Osteoblast (primary cell): Measurements from ENCODE around the gene PIM1. TPM values are rescaled to one million over a fixed set of nuclear protein-coding genes. Genes with fewer than 3 reads are reported as not detected.

Source experiments
- DNase-seq: peaks from one replicate; pipeline ENCODE4 v3.0.0; 2011; ENCODE audit warnings: low spot score, mixed read lengths; ENCODE audit not compliant: insufficient read length; ENCODE audit errors: missing footprints
- H2AFZ ChIP-seq: 2 replicates; pipeline ENCODE4 v1.6.0; 2011; ENCODE audit warnings: mild to moderate bottlenecking, low read length
- H3K27ac ChIP-seq: 2 replicates; pipeline ENCODE4 v1.5.1; 2011; ENCODE audit warnings: mild to moderate bottlenecking, low read depth, low read length, moderate library complexity
- H3K27me3 ChIP-seq: 2 replicates; pipeline ENCODE4 v1.6.0; 2012; ENCODE audit warnings: mild to moderate bottlenecking, control low read depth, inconsistent platforms, low read length, moderate library complexity; ENCODE audit not compliant: insufficient read depth
- H3K36me3 ChIP-seq: 2 replicates; pipeline ENCODE4 v1.5.1; 2011; ENCODE audit warnings: mild to moderate bottlenecking, low read length, control low read depth, moderate library complexity; ENCODE audit not compliant: insufficient read depth
- H3K4me1 ChIP-seq: 2 replicates; pipeline ENCODE4 v1.5.1; 2011; ENCODE audit warnings: mild to moderate bottlenecking, low read length, control low read depth, moderate library complexity; ENCODE audit not compliant: insufficient read depth
- H3K4me2 ChIP-seq: 2 replicates; pipeline ENCODE4 v1.6.0; 2011; ENCODE audit warnings: mild to moderate bottlenecking, low read length; ENCODE audit not compliant: insufficient read depth
- H3K4me3 ChIP-seq: fragments of 200-600 bp; sonication (generic); 3 replicates; pipeline ENCODE4 v1.5.1; 2012; ENCODE audit warnings: mild to moderate bottlenecking, low read length, inconsistent platforms; ENCODE audit not compliant: insufficient read depth
- H3K79me2 ChIP-seq: 2 replicates; pipeline ENCODE4 v1.6.0; 2012; ENCODE audit warnings: mild to moderate bottlenecking, low read length, control low read depth, inconsistent platforms; ENCODE audit not compliant: insufficient read depth
- H3K9me3 ChIP-seq: 2 replicates; pipeline ENCODE4 v1.5.1; 2011; ENCODE audit warnings: low read depth, low read length, control low read depth
- H4K20me1 ChIP-seq: 2 replicates; pipeline ENCODE4 v1.6.0; 2012; ENCODE audit warnings: mild to moderate bottlenecking, low read length, control low read depth; ENCODE audit not compliant: insufficient read depth
- total RNA-seq: library from RNA; depleted of rRNA; stranded (reverse); fragments of >200 nt; gene quantifications from 2 replicates; pipeline ENCODE4 v1.2.3, GENCODE V29; 2012
- TF ChIP-seq, protein P1 (sequence below): IDR thresholded peaks from 2 replicates; pipeline ENCODE4 v1.5.1; 2011; ENCODE audit warnings: mild to moderate bottlenecking, low read depth, low read length, moderate library complexity; ENCODE audit errors: extremely low read depth

The PIM1 gene
- total RNA-seq, 1 donor: 14.8 TPM

- no peaks in the 10 kb centered on the region for H4K20me1 ChIP-seq
- TF ChIP-seq, protein P1, sequence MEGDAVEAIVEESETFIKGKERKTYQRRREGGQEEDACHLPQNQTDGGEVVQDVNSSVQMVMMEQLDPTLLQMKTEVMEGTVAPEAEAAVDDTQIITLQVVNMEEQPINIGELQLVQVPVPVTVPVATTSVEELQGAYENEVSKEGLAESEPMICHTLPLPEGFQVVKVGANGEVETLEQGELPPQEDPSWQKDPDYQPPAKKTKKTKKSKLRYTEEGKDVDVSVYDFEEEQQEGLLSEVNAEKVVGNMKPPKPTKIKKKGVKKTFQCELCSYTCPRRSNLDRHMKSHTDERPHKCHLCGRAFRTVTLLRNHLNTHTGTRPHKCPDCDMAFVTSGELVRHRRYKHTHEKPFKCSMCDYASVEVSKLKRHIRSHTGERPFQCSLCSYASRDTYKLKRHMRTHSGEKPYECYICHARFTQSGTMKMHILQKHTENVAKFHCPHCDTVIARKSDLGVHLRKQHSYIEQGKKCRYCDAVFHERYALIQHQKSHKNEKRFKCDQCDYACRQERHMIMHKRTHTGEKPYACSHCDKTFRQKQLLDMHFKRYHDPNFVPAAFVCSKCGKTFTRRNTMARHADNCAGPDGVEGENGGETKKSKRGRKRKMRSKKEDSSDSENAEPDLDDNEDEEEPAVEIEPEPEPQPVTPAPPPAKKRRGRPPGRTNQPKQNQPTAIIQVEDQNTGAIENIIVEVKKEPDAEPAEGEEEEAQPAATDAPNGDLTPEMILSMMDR: no peak
- H3K4me3 ChIP-seq: no peak overlapping the region
- H3K4me1 ChIP-seq: peaks cover 3% of the 10 kb centered on the region
- no peak overlapping the region for H3K4me2 ChIP-seq
- no peaks in the 10 kb centered on the region for H3K36me3 ChIP-seq
- no peaks in the 10 kb centered on the region for H3K79me2 ChIP-seq
- H3K27me3 ChIP-seq: no peaks in the 10 kb centered on the region
- no peak overlapping the region for H3K27ac ChIP-seq
- DNase-seq: no peak
- H3K9me3 ChIP-seq: no peaks in the 10 kb centered on the region
- H2AFZ ChIP-seq: no peak overlapping the region
Observed at GRCh38 chr6:37205175-37205996, 35.4 kb downstream of the PIM1 start.

DNA sequence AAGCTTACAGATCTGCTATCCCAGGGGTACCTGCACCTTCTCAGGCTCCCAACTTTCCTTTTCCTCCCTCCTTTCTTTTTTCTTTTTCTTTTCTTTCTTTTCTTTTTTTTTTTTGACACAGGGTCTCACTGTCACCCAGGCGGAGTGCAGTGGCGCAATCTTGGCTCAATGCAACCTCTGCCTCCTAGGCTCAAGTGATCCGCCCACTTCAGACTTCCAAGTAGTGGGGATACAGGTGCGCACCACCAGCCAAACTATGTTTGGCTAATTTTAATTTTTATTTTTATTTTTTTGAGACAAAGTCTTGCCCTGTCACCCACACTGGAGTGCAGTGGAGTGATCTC lies 36.0 kb downstream of the PIM1 start:
- Histone ChIP-seq H3K4me3 (no peak overlapping the region), H4K20me1 (no peaks in the 10 kb centered on the region), H3K79me2 (no peaks in the 10 kb centered on the region), H3K4me1 (peaks cover 3% of the 10 kb centered on the region), H2AFZ (no peak overlapping the region), H3K36me3 (no peaks in the 10 kb centered on the region), H3K27ac (no peak overlapping the region), H3K27me3 (no peaks in the 10 kb centered on the region), H3K4me2 (no peak overlapping the region), H3K9me3 (no peaks in the 10 kb centered on the region)
- TF ChIP-seq, protein P1: no peak
- DNase-seq: no peak

GRCh38 chr6:37206622-37207021 lies 36.7 kb downstream of the PIM1 start:
- no peaks in the 10 kb centered on the region for H3K27me3 ChIP-seq
- TF ChIP-seq, protein P1: no peak
- no peak overlapping the region for H3K4me3 ChIP-seq
- H3K27ac ChIP-seq: no peak overlapping the region
- H3K4me2 ChIP-seq: no peak overlapping the region
- no peaks in the 10 kb centered on the region for H3K79me2 ChIP-seq
- H3K9me3 ChIP-seq: no peaks in the 10 kb centered on the region
- peaks cover 3% of the 10 kb centered on the region for H3K4me1 ChIP-seq
- no peaks in the 10 kb centered on the region for H4K20me1 ChIP-seq
- no peak for DNase-seq
- no peaks in the 10 kb centered on the region for H3K36me3 ChIP-seq
- no peak overlapping the region for H2AFZ ChIP-seq

DNA sequence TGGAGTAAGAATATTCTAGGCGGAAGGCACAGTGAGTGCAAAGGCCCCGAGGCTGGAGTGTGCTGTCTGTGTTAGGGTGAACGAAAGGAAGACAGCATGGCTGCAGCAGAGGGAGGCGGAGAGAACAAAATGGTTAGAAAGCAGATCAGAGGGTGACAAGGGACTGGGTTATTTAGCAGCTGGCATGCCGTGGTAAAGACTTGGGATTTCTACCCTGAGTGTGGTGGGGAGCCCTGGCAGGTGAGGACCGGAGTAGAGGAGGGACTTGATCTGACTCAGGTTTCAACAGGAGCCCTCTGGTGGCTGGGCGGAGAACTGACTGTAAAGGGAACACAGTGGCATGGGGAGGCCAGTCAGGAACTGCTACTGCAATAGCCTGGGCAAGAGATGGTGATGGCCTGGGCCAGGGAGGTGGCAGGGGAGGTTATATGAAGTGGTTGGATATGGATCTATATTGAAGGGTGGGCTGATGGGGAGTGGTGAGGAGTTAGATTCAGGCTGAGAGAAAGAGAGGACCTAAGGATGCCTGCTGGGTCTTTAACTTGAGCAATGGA lies 38.0 kb downstream of the PIM1 start:
- Histone ChIP-seq H3K27me3 (no peaks in the 10 kb centered on the region), H3K36me3 (no peaks in the 10 kb centered on the region), H3K27ac (no peak overlapping the region), H4K20me1 (no peaks in the 10 kb centered on the region), H3K4me3 (no peak overlapping the region), H3K4me1 (peaks cover 3% of the 10 kb centered on the region), H3K4me2 (no peak overlapping the region), H3K9me3 (no peaks in the 10 kb centered on the region), H3K79me2 (no peaks in the 10 kb centered on the region), H2AFZ (no peak overlapping the region)
- peak; percentile 82 for DNase-seq
- TF ChIP-seq, protein P1: peak; percentile 88
